Osteocyte (in vitro differentiated cells): Measurements from ENCODE around the gene BCLAF3. TPM values are rescaled to one million over a fixed set of nuclear protein-coding genes. Genes with fewer than 3 reads are reported as not detected.

ENCODE experiments used
- DNase-seq: peaks from one replicate; pipeline ENCODE4 v3.0.0; 2021; ENCODE audit warnings: mixed read lengths; ENCODE audit not compliant: unreplicated experiment; ENCODE audit errors: extremely low spot score
- H3K27ac Mint-ChIP-seq: one replicate; pipeline ENCODE4 v1.8.0; 2021; ENCODE audit warnings: mild to moderate bottlenecking, mixed read lengths; ENCODE audit not compliant: unreplicated experiment
- H3K27me3 Mint-ChIP-seq: one replicate; pipeline ENCODE4 v1.8.0; 2021; ENCODE audit warnings: mixed read lengths; ENCODE audit not compliant: unreplicated experiment
- H3K36me3 Mint-ChIP-seq: one replicate; pipeline ENCODE4 v1.8.0; 2021; ENCODE audit warnings: mixed read lengths; ENCODE audit not compliant: unreplicated experiment
- H3K4me1 Mint-ChIP-seq: one replicate; pipeline ENCODE4 v1.8.0; 2021; ENCODE audit warnings: mixed read lengths; ENCODE audit not compliant: unreplicated experiment
- H3K4me3 Mint-ChIP-seq: one replicate; pipeline ENCODE4 v1.8.0; 2021; ENCODE audit warnings: mild to moderate bottlenecking, moderate library complexity, mixed read lengths; ENCODE audit not compliant: unreplicated experiment
- H3K9me3 Mint-ChIP-seq: one replicate; pipeline ENCODE4 v1.8.0; 2021; ENCODE audit warnings: mixed read lengths; ENCODE audit not compliant: unreplicated experiment
- total RNA-seq: library from RNA; stranded (reverse); gene quantifications from 2 replicates; pipeline ENCODE4 v1.2.1, GENCODE V29; 2021
- TF ChIP-seq, protein P1 (sequence below): fragments of 200-600 bp; sonication (generic); IDR thresholded peaks from 2 replicates; pipeline ENCODE4 v1.5.0; 2021; ENCODE audit warnings: antibody characterized with exemption, mild to moderate bottlenecking, moderate library complexity

BCLAF3 gene
- total RNA-seq, 1 donor from 2014 or later, result 11.5 TPM

DNA sequence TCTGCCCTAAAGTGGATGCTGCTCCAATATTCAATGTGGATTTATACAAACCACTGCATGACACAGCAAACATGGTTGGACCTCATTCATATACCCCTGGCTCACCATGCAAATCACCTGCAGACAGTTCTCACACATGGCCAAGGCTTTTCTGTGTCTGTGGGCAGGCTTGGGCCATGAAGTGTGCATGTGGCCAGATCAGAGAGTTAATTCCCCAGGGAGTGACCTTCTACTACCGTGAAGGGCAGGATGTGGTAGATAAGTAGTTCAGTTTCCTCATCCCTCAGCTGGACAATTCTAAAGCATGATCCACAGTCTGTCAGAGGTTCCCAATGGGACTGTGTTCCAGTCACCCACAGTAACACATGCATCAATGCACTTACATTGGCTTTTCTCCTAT lies 24.6 kb upstream of the BCLAF3 start:
- H3K36me3 Mint-ChIP-seq, result peaks cover 5% of the 10 kb centered on the region
- TF ChIP-seq, protein P1, sequence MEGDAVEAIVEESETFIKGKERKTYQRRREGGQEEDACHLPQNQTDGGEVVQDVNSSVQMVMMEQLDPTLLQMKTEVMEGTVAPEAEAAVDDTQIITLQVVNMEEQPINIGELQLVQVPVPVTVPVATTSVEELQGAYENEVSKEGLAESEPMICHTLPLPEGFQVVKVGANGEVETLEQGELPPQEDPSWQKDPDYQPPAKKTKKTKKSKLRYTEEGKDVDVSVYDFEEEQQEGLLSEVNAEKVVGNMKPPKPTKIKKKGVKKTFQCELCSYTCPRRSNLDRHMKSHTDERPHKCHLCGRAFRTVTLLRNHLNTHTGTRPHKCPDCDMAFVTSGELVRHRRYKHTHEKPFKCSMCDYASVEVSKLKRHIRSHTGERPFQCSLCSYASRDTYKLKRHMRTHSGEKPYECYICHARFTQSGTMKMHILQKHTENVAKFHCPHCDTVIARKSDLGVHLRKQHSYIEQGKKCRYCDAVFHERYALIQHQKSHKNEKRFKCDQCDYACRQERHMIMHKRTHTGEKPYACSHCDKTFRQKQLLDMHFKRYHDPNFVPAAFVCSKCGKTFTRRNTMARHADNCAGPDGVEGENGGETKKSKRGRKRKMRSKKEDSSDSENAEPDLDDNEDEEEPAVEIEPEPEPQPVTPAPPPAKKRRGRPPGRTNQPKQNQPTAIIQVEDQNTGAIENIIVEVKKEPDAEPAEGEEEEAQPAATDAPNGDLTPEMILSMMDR, result no peak
- no peak for DNase-seq
- no peak overlapping the region for H3K4me3 Mint-ChIP-seq
- no peaks in the 10 kb centered on the region for H3K27me3 Mint-ChIP-seq
- no peaks in the 10 kb centered on the region for H3K4me1 Mint-ChIP-seq
- no peak overlapping the region for H3K27ac Mint-ChIP-seq
- peaks cover 29% of the 10 kb centered on the region for H3K9me3 Mint-ChIP-seq

DNA sequence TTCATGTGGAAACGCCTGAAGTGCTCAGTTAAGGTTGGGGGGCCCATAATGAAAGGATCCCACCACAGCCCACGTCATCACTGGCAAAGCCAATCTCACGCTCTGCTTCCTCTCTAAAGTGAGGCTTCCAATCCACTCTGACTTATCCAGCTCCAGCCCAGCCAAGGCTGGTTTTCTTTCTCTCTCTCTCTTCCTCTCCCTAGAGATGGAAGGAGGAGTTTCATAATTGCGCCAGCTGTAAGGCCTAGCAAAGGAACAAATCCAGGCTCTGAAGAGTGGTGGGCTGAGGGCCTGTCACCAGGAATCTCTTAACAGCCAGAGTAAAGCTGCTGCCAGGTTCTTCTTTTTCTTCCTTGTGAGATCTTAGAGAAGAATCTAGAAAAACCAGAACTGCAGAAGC lies 20.7 kb upstream of the BCLAF3 start:
- H3K4me3 Mint-ChIP-seq, result no peak overlapping the region
- no peak overlapping the region for H3K27ac Mint-ChIP-seq
- no peak for DNase-seq
- H3K36me3 Mint-ChIP-seq, result peaks cover 5% of the 10 kb centered on the region
- peaks cover 30% of the 10 kb centered on the region for H3K9me3 Mint-ChIP-seq
- H3K4me1 Mint-ChIP-seq, result no peaks in the 10 kb centered on the region
- TF ChIP-seq, protein P1, result no peak
- H3K27me3 Mint-ChIP-seq, result no peaks in the 10 kb centered on the region

DNA sequence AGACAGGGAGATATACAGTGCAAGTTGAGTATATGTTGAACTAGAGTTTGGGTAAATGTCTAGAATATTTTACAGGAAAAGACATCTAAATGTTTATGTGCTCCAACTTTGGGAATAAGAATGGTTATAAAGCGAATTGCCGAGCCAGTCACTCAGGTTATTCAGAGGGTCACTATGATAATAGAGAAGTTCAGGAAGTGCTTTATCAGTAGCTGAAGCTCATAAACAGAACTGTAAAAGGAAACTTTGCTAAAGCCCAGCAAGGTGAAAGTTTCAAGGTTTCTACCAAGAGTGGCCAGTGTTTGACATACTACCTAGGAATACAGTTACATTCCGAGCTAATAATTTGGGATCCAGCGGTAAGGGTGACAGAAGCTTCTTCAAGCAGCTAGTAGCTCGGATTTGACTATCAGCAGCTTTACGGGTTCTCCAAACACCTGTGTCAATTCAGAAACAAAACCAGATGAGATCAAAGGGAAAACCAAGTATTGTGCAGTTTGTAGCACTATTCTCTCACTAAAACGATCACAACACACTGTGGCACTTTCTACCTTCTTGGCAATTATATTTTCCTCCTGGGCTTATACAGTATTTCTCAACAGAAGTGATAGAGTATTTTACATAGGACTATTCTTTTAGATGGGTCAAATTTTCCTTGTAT lies 17.2 kb upstream of the BCLAF3 start:
- Mint-ChIP-seq H3K27me3 (no peaks in the 10 kb centered on the region), H3K36me3 (no peaks in the 10 kb centered on the region), H3K27ac (no peak overlapping the region), H3K9me3 (peaks cover 7% of the 10 kb centered on the region), H3K4me3 (no peak overlapping the region), H3K4me1 (no peaks in the 10 kb centered on the region)
- no peak for DNase-seq
- TF ChIP-seq, protein P1, result no peak

DNA sequence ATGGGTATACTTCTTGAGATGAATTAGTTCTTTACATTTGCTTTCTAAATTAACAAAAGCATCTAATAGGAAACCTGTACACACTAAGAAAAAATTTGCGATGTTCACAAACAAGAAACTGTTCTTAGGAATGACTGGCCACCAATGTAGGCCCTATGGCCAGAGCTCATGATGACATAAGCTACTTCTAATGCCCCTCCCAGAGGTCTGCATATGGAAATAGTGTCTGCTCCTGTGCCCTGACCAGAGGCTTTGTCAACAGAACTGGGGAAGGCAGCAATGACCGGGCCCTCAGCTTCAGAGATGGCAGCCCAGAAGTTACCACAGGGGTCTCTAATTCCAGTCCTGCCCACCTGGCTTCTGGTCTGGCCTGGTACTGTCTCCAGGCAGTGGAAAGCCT lies 15.0 kb upstream of the BCLAF3 start:
- Mint-ChIP-seq H3K4me1 (no peaks in the 10 kb centered on the region), H3K9me3 (peaks cover 6% of the 10 kb centered on the region)

DNA sequence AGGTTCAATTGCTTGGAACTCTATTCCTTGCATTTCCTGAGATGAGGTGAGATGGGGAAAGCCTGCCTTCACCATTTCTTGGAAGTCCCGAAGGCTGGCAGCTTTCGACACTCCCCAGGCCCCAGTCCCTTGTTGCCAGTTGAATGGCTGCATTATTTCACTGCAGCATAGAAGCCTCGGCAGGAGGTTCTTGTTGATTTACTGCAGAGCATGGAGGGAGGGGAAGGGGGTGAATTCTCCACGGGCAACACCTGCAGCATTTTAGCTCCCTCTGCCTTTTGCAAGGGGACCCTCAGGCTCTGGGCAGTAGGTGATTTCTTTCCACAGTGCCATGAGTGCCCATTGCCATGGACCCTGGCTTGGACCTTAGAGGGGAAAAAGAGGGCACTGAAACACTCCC lies 10.7 kb upstream of the BCLAF3 start:
- no peak overlapping the region for H3K4me3 Mint-ChIP-seq
- DNase-seq, result no peak
- TF ChIP-seq, protein P1, result no peak
- no peaks in the 10 kb centered on the region for H3K27me3 Mint-ChIP-seq
- H3K9me3 Mint-ChIP-seq, result no peaks in the 10 kb centered on the region
- H3K27ac Mint-ChIP-seq, result no peak overlapping the region
- H3K4me1 Mint-ChIP-seq, result no peaks in the 10 kb centered on the region
- H3K36me3 Mint-ChIP-seq, result no peaks in the 10 kb centered on the region

More for the DNA sequence above, 15.0 kb upstream of the BCLAF3 start:
- Mint-ChIP-seq H3K27ac (no peak overlapping the region), H3K27me3 (no peaks in the 10 kb centered on the region), H3K36me3 (no peaks in the 10 kb centered on the region), H3K4me3 (no peak overlapping the region)
- no peak for DNase-seq
- TF ChIP-seq, protein P1, result no peak
